22Rv1 (cell line): ENCODE measurements around the gene MAN1C1.
A peak's percentile ranks its signal among the peaks of the same experiment; 100 is the strongest.

Source experiments
- H3K27ac ChIP-seq: fragments of 450-650 bp; 2 replicates; pipeline ENCODE4 v1.5.1; 2017
- CTCF ChIP-seq: fragments of 450-650 bp; IDR thresholded peaks from 2 replicates; pipeline ENCODE4 v1.5.1; 2017; ENCODE audit warnings: mild to moderate bottlenecking
- ZFX ChIP-seq: fragments of 450-650 bp; IDR thresholded peaks from 2 replicates; pipeline ENCODE4 v1.6.1; 2017; ENCODE audit warnings: antibody characterized with exemption, borderline replicate concordance

MAN1C1 gene

GRCh38 chr1:25607123-25607522 lies 9.5 kb upstream of the MAN1C1 start:
- no peak overlapping the region for H3K27ac ChIP-seq
- no peak for TF ChIP-seq ZFX
- no peak for TF ChIP-seq CTCF

GRCh38 chr1:25608488-25609178 lies 8.0 kb upstream of the MAN1C1 start:
- TF ChIP-seq ZFX (no peak), CTCF (peak; percentile 70)
- no peak overlapping the region for H3K27ac ChIP-seq

GRCh38 chr1:25609921-25610320 lies 6.7 kb upstream of the MAN1C1 start:
- H3K27ac ChIP-seq, result 0 out of 2 replicates have a peak overlapping the region, but pooled peaks have one; percentile 5
- TF ChIP-seq CTCF (no peak), ZFX (no peak)

- no peak overlapping the region for H3K27ac ChIP-seq
- TF ChIP-seq ZFX, result no peak
- TF ChIP-seq CTCF, result peak; percentile 38
These were observed 5.6 kb upstream of the MAN1C1 start for GRCh38 chr1:25610822-25611630.

- H3K27ac ChIP-seq, result no peak overlapping the region
- TF ChIP-seq ZFX, result no peak
- no peak for TF ChIP-seq CTCF
These were observed 4.7 kb upstream of the MAN1C1 start for GRCh38 chr1:25611843-25612242.

- no peak overlapping the region for H3K27ac ChIP-seq
- TF ChIP-seq CTCF (no peak), ZFX (no peak)
These were observed 4.2 kb upstream of the MAN1C1 start for GRCh38 chr1:25612421-25612820.

GRCh38 chr1:25613091-25613490 lies 3.5 kb upstream of the MAN1C1 start:
- TF ChIP-seq CTCF (no peak), ZFX (no peak)
- no peak overlapping the region for H3K27ac ChIP-seq
